ENCODE measurements around the gene CLCN6. TPM values are rescaled to one million over a fixed set of nuclear protein-coding genes. Genes with fewer than 3 reads are reported as not detected.
A peak's percentile ranks its signal among the peaks of the same experiment; 100 is the strongest.

CLCN6 gene
- total RNA-seq, 1 donor from 2014 or later, result 94.3 TPM

GRCh38 chr1:11850156-11850555 lies 44.2 kb downstream of the CLCN6 start:
- H3K36me3 Mint-ChIP-seq (ENCODE audit: unreplicated experiment), result no peaks in the 10 kb centered on the region
- H3K4me1 Mint-ChIP-seq (ENCODE audit: low read depth, unreplicated experiment), result peaks cover 22% of the 10 kb centered on the region
- H3K27me3 Mint-ChIP-seq (ENCODE audit: unreplicated experiment), result peaks cover 1% of the 10 kb centered on the region
- DNase-seq, result no peak
- peaks cover 4% of the 10 kb centered on the region for H3K9me3 Mint-ChIP-seq (ENCODE audit: unreplicated experiment)
- TF ChIP-seq CTCF (IDR thresholded peaks at IDR 0.05; ENCODE audit: partially characterized antibody, unreplicated experiment), result no peak
- no peak overlapping the region for H3K27ac Mint-ChIP-seq (ENCODE audit: unreplicated experiment)
- H3K4me3 Mint-ChIP-seq (ENCODE audit: unreplicated experiment), result no peak overlapping the region

- Mint-ChIP-seq H3K9me3 (ENCODE audit: unreplicated experiment) (peaks cover 4% of the 10 kb centered on the region), H3K27me3 (ENCODE audit: unreplicated experiment) (peaks cover 5% of the 10 kb centered on the region), H3K27ac (ENCODE audit: unreplicated experiment) (no peak overlapping the region), H3K4me3 (ENCODE audit: unreplicated experiment) (no peak overlapping the region), H3K4me1 (ENCODE audit: low read depth, unreplicated experiment) (peaks cover 13% of the 10 kb centered on the region), H3K36me3 (ENCODE audit: unreplicated experiment) (no peaks in the 10 kb centered on the region)
- no peak for DNase-seq
- no peak for TF ChIP-seq CTCF (IDR thresholded peaks at IDR 0.05; ENCODE audit: partially characterized antibody, unreplicated experiment)
These were observed 45.2 kb downstream of the CLCN6 start for GRCh38 chr1:11851180-11851579.

- no peak for DNase-seq
- H3K4me3 Mint-ChIP-seq (ENCODE audit: unreplicated experiment), result no peak overlapping the region
- no peak overlapping the region for H3K27ac Mint-ChIP-seq (ENCODE audit: unreplicated experiment)
- H3K36me3 Mint-ChIP-seq (ENCODE audit: unreplicated experiment), result no peaks in the 10 kb centered on the region
- H3K27me3 Mint-ChIP-seq (ENCODE audit: unreplicated experiment), result peaks cover 11% of the 10 kb centered on the region
- no peak for TF ChIP-seq CTCF (IDR thresholded peaks at IDR 0.05; ENCODE audit: partially characterized antibody, unreplicated experiment)
- H3K4me1 Mint-ChIP-seq (ENCODE audit: low read depth, unreplicated experiment), result no peaks in the 10 kb centered on the region
- H3K9me3 Mint-ChIP-seq (ENCODE audit: unreplicated experiment), result no peaks in the 10 kb centered on the region
These were observed 48.5 kb downstream of the CLCN6 start for GRCh38 chr1:11854519-11854918.

- TF ChIP-seq CTCF (IDR thresholded peaks at IDR 0.05; ENCODE audit: partially characterized antibody, unreplicated experiment), result no peak
- H3K27me3 Mint-ChIP-seq (ENCODE audit: unreplicated experiment), result peaks cover 18% of the 10 kb centered on the region
- no peaks in the 10 kb centered on the region for H3K36me3 Mint-ChIP-seq (ENCODE audit: unreplicated experiment)
- no peak for DNase-seq
- H3K27ac Mint-ChIP-seq (ENCODE audit: unreplicated experiment), result no peak overlapping the region
- no peak overlapping the region for H3K4me3 Mint-ChIP-seq (ENCODE audit: unreplicated experiment)
- H3K9me3 Mint-ChIP-seq (ENCODE audit: unreplicated experiment), result no peaks in the 10 kb centered on the region
- H3K4me1 Mint-ChIP-seq (ENCODE audit: low read depth, unreplicated experiment), result no peaks in the 10 kb centered on the region
These were observed 49.4 kb downstream of the CLCN6 start for GRCh38 chr1:11855430-11855829.

- no peak overlapping the region for H3K4me3 Mint-ChIP-seq (ENCODE audit: unreplicated experiment)
- peaks cover 28% of the 10 kb centered on the region for H3K27me3 Mint-ChIP-seq (ENCODE audit: unreplicated experiment)
- peaks cover 2% of the 10 kb centered on the region for H3K9me3 Mint-ChIP-seq (ENCODE audit: unreplicated experiment)
- no peak for TF ChIP-seq CTCF (IDR thresholded peaks at IDR 0.05; ENCODE audit: partially characterized antibody, unreplicated experiment)
- H3K27ac Mint-ChIP-seq (ENCODE audit: unreplicated experiment), result peak overlapping the region; percentile 38
- DNase-seq, result no peak
- peaks cover 9% of the 10 kb centered on the region for H3K36me3 Mint-ChIP-seq (ENCODE audit: unreplicated experiment)
- H3K4me1 Mint-ChIP-seq (ENCODE audit: low read depth, unreplicated experiment), result no peaks in the 10 kb centered on the region
These were observed 50.7 kb downstream of the CLCN6 start for GRCh38 chr1:11856698-11857097.
